ENCODE data around the gene NNMT.

NNMT gene

GRCh38 chr11:114281388-114281956, 14.7 kb upstream of the NNMT start:
- no peak overlapping the region for H3K4me3 ChIP-seq (ENCODE audit: low read length)
- H2AFZ ChIP-seq (ENCODE audit: low read depth, low read length), result peak overlapping the region; percentile 29
- H3K4me1 ChIP-seq (ENCODE audit: insufficient read depth, low read length), result peaks cover 2% of the 10 kb centered on the region
- H3K36me3 ChIP-seq (ENCODE audit: insufficient read depth, low read length), result no peaks in the 10 kb centered on the region
- H3K9me3 ChIP-seq (ENCODE audit: low read length), result no peaks in the 10 kb centered on the region
- H3K27me3 ChIP-seq (ENCODE audit: insufficient read depth, low read length), result peaks cover 7% of the 10 kb centered on the region

- no peaks in the 10 kb centered on the region for H3K36me3 ChIP-seq (ENCODE audit: insufficient read depth, low read length)
- H3K4me1 ChIP-seq (ENCODE audit: insufficient read depth, low read length), result peaks cover 2% of the 10 kb centered on the region
- no peak overlapping the region for H2AFZ ChIP-seq (ENCODE audit: low read depth, low read length)
- no peak overlapping the region for H3K4me3 ChIP-seq (ENCODE audit: low read length)
- H3K9me3 ChIP-seq (ENCODE audit: low read length), result no peaks in the 10 kb centered on the region
- peaks cover 7% of the 10 kb centered on the region for H3K27me3 ChIP-seq (ENCODE audit: insufficient read depth, low read length)
Measured at GRCh38 chr11:114282488-114282887, 13.7 kb upstream of the NNMT start.

DNA sequence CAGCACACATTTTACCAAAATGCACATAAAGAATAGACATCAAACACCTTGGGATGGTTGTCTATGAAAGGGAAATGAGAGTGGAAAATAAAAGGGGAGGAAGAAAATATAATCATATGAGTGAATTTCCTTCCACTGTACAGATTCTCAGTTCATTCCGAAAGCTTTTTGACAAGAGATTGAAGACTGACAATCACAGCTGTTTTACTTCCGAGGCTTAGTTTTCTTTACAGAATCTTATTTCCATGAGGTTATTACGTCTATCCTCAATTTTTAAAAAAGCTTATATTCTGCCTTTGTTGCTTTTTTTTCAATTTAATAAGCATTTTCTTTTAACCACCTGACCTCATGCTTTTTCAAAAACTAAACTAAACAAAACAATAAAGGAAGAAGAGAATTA, 12.8 kb upstream of the NNMT start:
- Histone ChIP-seq H3K9me3 (ENCODE audit: low read length) (no peaks in the 10 kb centered on the region), H3K36me3 (ENCODE audit: insufficient read depth, low read length) (no peaks in the 10 kb centered on the region), H2AFZ (ENCODE audit: low read depth, low read length) (no peak overlapping the region), H3K4me3 (ENCODE audit: low read length) (no peak overlapping the region), H3K4me1 (ENCODE audit: insufficient read depth, low read length) (peaks cover 2% of the 10 kb centered on the region), H3K27me3 (ENCODE audit: insufficient read depth, low read length) (peaks cover 7% of the 10 kb centered on the region)

DNA sequence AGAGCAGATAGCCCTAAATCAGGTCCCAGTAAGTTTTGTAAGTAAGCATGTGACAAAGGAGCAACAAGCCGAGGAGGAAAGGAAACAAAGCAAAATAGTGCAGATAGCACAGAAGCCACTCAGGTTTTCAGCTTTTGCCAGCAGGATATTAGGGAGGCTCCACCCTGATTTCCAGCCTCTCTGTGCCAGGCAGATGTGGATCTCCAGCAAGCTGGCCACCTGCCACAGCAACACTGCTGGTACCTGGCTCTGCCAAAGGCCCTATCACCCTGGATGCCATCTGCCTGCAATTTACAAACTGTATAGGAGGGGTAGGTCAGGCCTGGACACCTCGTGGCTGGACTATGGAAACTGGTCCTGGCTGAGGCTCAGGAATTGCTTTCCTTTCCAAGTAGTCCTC, 12.2 kb upstream of the NNMT start:
- Histone ChIP-seq H3K27me3 (ENCODE audit: insufficient read depth, low read length) (peaks cover 7% of the 10 kb centered on the region), H3K4me1 (ENCODE audit: insufficient read depth, low read length) (peaks cover 2% of the 10 kb centered on the region), H3K4me3 (ENCODE audit: low read length) (no peak overlapping the region), H2AFZ (ENCODE audit: low read depth, low read length) (no peak overlapping the region), H3K9me3 (ENCODE audit: low read length) (no peaks in the 10 kb centered on the region), H3K36me3 (ENCODE audit: insufficient read depth, low read length) (no peaks in the 10 kb centered on the region)

DNA sequence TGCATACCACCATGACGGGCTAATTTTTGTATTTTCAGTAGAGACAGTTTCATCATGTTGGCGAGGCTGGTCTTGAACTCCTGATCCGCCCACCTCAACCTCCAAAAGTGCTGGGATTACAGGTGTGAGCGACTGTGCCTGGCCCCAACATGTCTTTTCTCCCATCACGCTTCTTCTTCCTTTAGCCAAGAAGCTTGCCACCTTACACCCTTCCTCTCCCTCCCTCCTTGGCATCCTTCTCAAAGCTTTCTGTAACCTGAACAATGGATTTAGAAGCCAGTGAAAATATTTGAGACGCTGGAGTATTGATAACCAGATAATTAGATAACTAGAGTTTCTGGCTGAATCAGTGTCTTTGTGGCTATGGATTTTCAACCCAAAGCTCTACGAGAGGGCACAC, 11.3 kb upstream of the NNMT start:
- no peak overlapping the region for H2AFZ ChIP-seq (ENCODE audit: low read depth, low read length)
- H3K27me3 ChIP-seq (ENCODE audit: insufficient read depth, low read length), result peaks cover 7% of the 10 kb centered on the region
- no peaks in the 10 kb centered on the region for H3K36me3 ChIP-seq (ENCODE audit: insufficient read depth, low read length)
- no peak overlapping the region for H3K4me3 ChIP-seq (ENCODE audit: low read length)
- H3K4me1 ChIP-seq (ENCODE audit: insufficient read depth, low read length), result peaks cover 2% of the 10 kb centered on the region
- no peaks in the 10 kb centered on the region for H3K9me3 ChIP-seq (ENCODE audit: low read length)

DNA sequence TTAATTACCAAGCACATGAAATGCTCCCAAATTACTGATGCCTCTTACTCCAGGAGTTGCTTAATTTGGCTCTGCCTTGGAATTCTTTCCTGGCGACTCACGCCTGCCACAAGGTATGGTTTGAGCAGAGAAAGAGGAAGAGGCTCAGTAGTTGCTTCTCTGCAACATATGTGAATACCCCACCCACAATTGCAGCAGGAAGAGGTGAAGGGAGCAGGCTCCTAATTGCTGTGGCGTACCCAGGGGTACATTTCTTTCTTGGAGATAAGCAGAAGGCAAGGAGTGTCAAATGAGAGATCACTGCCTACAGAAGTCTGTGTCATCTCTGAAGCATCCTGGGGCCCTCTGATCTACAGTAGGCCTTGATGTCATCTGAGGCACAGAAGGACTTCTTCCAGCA, 10.6 kb upstream of the NNMT start:
- no peak overlapping the region for H2AFZ ChIP-seq (ENCODE audit: low read depth, low read length)
- H3K27me3 ChIP-seq (ENCODE audit: insufficient read depth, low read length), result peaks cover 7% of the 10 kb centered on the region
- H3K4me1 ChIP-seq (ENCODE audit: insufficient read depth, low read length), result peaks cover 2% of the 10 kb centered on the region
- no peaks in the 10 kb centered on the region for H3K36me3 ChIP-seq (ENCODE audit: insufficient read depth, low read length)
- H3K9me3 ChIP-seq (ENCODE audit: low read length), result no peaks in the 10 kb centered on the region
- no peak overlapping the region for H3K4me3 ChIP-seq (ENCODE audit: low read length)

- no peak overlapping the region for H3K4me3 ChIP-seq (ENCODE audit: low read length)
- no peaks in the 10 kb centered on the region for H3K36me3 ChIP-seq (ENCODE audit: insufficient read depth, low read length)
- no peaks in the 10 kb centered on the region for H3K4me1 ChIP-seq (ENCODE audit: insufficient read depth, low read length)
- H2AFZ ChIP-seq (ENCODE audit: low read depth, low read length), result no peak overlapping the region
- peaks cover 7% of the 10 kb centered on the region for H3K27me3 ChIP-seq (ENCODE audit: insufficient read depth, low read length)
- no peaks in the 10 kb centered on the region for H3K9me3 ChIP-seq (ENCODE audit: low read length)
Measured at GRCh38 chr11:114286229-114286628, 10.0 kb upstream of the NNMT start.

DNA sequence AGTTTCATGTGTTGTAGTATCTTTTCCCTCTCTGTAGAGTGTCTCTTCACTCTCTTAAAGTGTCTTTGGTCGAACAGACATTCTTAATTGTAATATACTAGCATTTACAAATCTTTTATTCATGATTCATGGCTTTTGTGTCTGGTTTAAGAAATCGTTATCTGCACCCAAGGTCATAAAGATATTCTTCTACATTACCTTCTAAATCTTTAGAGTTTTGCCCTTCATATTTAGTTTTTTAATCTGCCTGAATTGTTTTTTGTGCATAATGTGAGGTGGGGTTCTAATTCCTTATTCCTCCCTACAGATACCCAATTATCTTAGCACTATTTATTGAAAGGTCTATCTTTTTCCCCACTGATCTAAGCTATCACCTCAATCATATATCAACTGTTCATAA, 9.0 kb upstream of the NNMT start:
- Histone ChIP-seq H3K27me3 (ENCODE audit: insufficient read depth, low read length) (peaks cover 7% of the 10 kb centered on the region), H3K9me3 (ENCODE audit: low read length) (no peaks in the 10 kb centered on the region), H2AFZ (ENCODE audit: low read depth, low read length) (no peak overlapping the region), H3K4me3 (ENCODE audit: low read length) (no peak overlapping the region), H3K4me1 (ENCODE audit: insufficient read depth, low read length) (peaks cover under 1% of the 10 kb centered on the region), H3K36me3 (ENCODE audit: insufficient read depth, low read length) (no peaks in the 10 kb centered on the region)

GRCh38 chr11:114288136-114288535, 8.1 kb upstream of the NNMT start:
- Histone ChIP-seq H3K36me3 (ENCODE audit: insufficient read depth, low read length) (no peaks in the 10 kb centered on the region), H3K9me3 (ENCODE audit: low read length) (no peaks in the 10 kb centered on the region), H3K4me1 (ENCODE audit: insufficient read depth, low read length) (peaks cover 2% of the 10 kb centered on the region), H2AFZ (ENCODE audit: low read depth, low read length) (no peak overlapping the region), H3K27me3 (ENCODE audit: insufficient read depth, low read length) (peaks cover 2% of the 10 kb centered on the region), H3K4me3 (ENCODE audit: low read length) (no peak overlapping the region)

- no peaks in the 10 kb centered on the region for H3K36me3 ChIP-seq (ENCODE audit: insufficient read depth, low read length)
- no peak overlapping the region for H3K4me3 ChIP-seq (ENCODE audit: low read length)
- H3K9me3 ChIP-seq (ENCODE audit: low read length), result no peaks in the 10 kb centered on the region
- no peaks in the 10 kb centered on the region for H3K27me3 ChIP-seq (ENCODE audit: insufficient read depth, low read length)
- H3K4me1 ChIP-seq (ENCODE audit: insufficient read depth, low read length), result peaks cover 2% of the 10 kb centered on the region
- no peak overlapping the region for H2AFZ ChIP-seq (ENCODE audit: low read depth, low read length)
Measured at GRCh38 chr11:114289779-114290178, 6.4 kb upstream of the NNMT start.

- peaks cover 2% of the 10 kb centered on the region for H3K4me1 ChIP-seq (ENCODE audit: insufficient read depth, low read length)
Measured at GRCh38 chr11:114290503-114291235, 5.5 kb upstream of the NNMT start.

DNA sequence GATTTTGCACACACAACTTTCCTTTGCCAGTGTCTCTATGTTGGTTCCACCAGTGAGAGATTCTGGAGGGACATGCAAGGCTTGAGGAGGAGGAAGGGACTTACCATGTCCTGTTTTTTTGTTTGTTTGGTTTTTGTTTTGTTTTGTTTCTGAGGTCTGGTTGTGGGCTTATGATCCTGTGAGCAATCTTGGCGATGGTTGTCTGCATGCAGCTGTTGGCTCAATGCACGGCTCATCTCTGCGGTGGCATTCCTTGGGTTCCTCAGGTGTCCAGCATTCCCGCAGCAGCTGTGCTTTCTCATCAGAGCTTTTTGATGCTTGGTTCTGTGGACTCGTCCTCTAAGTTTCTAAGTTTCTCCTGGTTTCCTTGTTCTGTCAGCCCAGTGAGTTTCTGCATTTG, 4.8 kb upstream of the NNMT start:
- Histone ChIP-seq H3K36me3 (ENCODE audit: insufficient read depth, low read length) (no peaks in the 10 kb centered on the region), H3K9me3 (ENCODE audit: low read length) (no peaks in the 10 kb centered on the region), H3K27me3 (ENCODE audit: insufficient read depth, low read length) (no peaks in the 10 kb centered on the region), H3K4me1 (ENCODE audit: insufficient read depth, low read length) (peaks cover 2% of the 10 kb centered on the region), H3K4me3 (ENCODE audit: low read length) (no peak overlapping the region), H2AFZ (ENCODE audit: low read depth, low read length) (no peak overlapping the region)

More at GRCh38 chr11:114290503-114291235, 5.5 kb upstream of the NNMT start:
- H3K27me3 ChIP-seq (ENCODE audit: insufficient read depth, low read length), result no peaks in the 10 kb centered on the region
- H2AFZ ChIP-seq (ENCODE audit: low read depth, low read length), result no peak overlapping the region
- H3K9me3 ChIP-seq (ENCODE audit: low read length), result no peaks in the 10 kb centered on the region
- H3K4me3 ChIP-seq (ENCODE audit: low read length), result no peak overlapping the region
- no peaks in the 10 kb centered on the region for H3K36me3 ChIP-seq (ENCODE audit: insufficient read depth, low read length)

DNA sequence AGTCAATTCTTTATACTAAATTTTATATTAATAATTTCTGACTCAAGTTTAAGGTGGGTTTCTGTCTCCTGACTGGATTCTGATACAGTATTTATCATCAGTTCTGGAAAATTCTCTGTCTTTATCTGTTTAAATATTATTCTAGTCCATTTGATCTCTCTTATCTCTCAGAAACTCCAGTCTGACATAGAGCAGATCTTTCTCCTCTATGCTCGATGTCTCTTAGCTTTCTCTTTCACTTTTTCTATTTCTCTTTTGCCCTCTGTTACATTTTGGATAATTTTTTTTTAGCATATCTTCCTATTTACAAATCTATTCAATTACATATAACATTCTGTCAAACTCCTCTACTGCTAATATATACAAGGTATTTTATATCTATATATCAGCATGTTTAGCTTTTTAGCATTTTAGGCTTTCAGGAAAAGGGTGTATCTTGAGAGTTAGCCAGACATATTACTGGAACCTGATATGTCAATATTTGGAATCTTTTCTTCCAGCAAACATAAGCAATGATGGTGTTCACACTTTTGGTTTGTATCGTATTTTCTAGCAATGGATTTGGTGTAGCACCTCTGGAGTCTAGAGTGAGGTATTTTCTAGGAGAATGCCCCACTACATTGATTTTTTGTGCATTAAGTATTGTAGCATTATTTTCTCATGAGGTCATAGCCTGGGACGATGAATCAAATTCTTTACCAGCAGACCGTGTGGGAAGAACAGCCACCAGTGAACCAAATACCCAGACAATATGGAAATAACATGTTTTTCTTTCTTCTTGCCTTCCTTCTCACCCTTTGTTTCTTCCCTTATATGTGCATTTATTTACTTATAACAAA, 4.1 kb upstream of the NNMT start:
- peaks cover 2% of the 10 kb centered on the region for H3K4me1 ChIP-seq (ENCODE audit: insufficient read depth, low read length)

More for the DNA sequence above, 4.1 kb upstream of the NNMT start:
- no peak overlapping the region for H2AFZ ChIP-seq (ENCODE audit: low read depth, low read length)
- no peaks in the 10 kb centered on the region for H3K36me3 ChIP-seq (ENCODE audit: insufficient read depth, low read length)
- H3K4me3 ChIP-seq (ENCODE audit: low read length), result no peak overlapping the region
- no peaks in the 10 kb centered on the region for H3K27me3 ChIP-seq (ENCODE audit: insufficient read depth, low read length)
- H3K9me3 ChIP-seq (ENCODE audit: low read length), result no peaks in the 10 kb centered on the region

All from neuron (in vitro differentiated cells).